Activated CD8-positive, alpha-beta T cell treated with anti-CD3 and anti-CD28 coated beads for 36 hours (primary cell): Measurements from ENCODE around the gene CCDC102B. TPM values are rescaled to one million over a fixed set of nuclear protein-coding genes. Genes with fewer than 3 reads are reported as not detected.

ENCODE experiments used
- ATAC-seq: fragments of 200-7000 bp; cut with Tn5 transposase; one replicate; pipeline ENCODE4 v1.10.0; 2021; ENCODE audit warnings: mild to moderate bottlenecking, moderate library complexity
- CTCF ChIA-PET: fragments of 350-600 bp; sonication (Branson Sonifier 250); formaldehyde crosslinking; loops from one replicate; lab custom pipeline; 2021; ENCODE audit warnings: antibody characterized with exemption; lab: Charles Lee
- POLR2A ChIA-PET: fragments of 350-600 bp; sonication (Branson Sonifier 250); formaldehyde crosslinking; loops from one replicate; lab custom pipeline; 2021; ENCODE audit warnings: antibody characterized with exemption; lab: Charles Lee
- DNase-seq: peaks from one replicate; pipeline ENCODE4 v3.0.0-alpha.2; 2020
- H3K27ac Mint-ChIP-seq: one replicate; pipeline ENCODE4 v1.8.0; 2021; ENCODE audit warnings: mild to moderate bottlenecking, mixed read lengths
- H3K27me3 Mint-ChIP-seq: one replicate; pipeline ENCODE4 v1.8.0; 2021; ENCODE audit warnings: mixed read lengths
- H3K36me3 Mint-ChIP-seq: one replicate; pipeline ENCODE4 v1.8.0; 2021; ENCODE audit warnings: low read depth, mixed read lengths
- H3K4me1 Mint-ChIP-seq: one replicate; pipeline ENCODE4 v1.8.0; 2021; ENCODE audit warnings: low read depth, mixed read lengths
- H3K4me3 Mint-ChIP-seq: one replicate; pipeline ENCODE4 v1.8.0; 2021; ENCODE audit warnings: mild to moderate bottlenecking, moderate library complexity, mixed read lengths
- H3K9me3 Mint-ChIP-seq: one replicate; pipeline ENCODE4 v1.8.0; 2021; ENCODE audit warnings: mixed read lengths
- intact Hi-C: fragments of 100-400 bp; cut with micrococcal nuclease; formaldehyde crosslinking; loops from one replicate; pipeline ENCODE4 v1.10.0; 2022
- total RNA-seq, 2 experiments: library from RNA; stranded (reverse); gene quantifications; one replicate each; pipeline ENCODE4 v1.2.3, GENCODE V29; 2021
- TF ChIP-seq, protein P1 (sequence below): fragments of 200-600 bp; IDR thresholded peaks from one replicate; pipeline ENCODE4 v1.8.0; 2022; ENCODE audit warnings: antibody characterized with exemption, mild to moderate bottlenecking

The CCDC102B gene
- total RNA-seq, 2 experiments from 2014 or later, result 0.95 to 2.1 TPM

DNA sequence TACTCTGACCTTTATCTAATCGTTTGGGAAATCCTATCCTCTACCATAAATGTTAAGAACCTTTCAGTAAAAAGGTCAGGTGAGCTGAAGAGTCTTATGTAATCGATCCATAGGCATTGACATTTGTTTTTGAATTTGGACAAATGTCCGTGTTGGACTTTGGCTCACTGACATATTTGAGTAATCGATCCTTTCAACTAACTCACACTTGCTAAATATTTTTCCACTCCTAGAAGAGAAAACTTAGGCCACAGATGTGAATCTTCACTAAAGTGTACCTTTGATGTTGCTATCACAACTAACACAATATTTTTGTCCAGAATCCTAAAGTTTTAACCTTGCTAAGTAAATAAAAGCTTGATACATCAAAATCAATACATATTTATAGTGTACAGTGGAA, 89.5 kb downstream of the CCDC102B start:
- H3K36me3 Mint-ChIP-seq, result no peaks in the 10 kb centered on the region
- CTCF ChIA-PET, result no interaction called here
- no peaks in the 10 kb centered on the region for H3K27me3 Mint-ChIP-seq
- DNase-seq, result no peak
- H3K4me3 Mint-ChIP-seq, result no peak overlapping the region
- TF ChIP-seq, protein P1, sequence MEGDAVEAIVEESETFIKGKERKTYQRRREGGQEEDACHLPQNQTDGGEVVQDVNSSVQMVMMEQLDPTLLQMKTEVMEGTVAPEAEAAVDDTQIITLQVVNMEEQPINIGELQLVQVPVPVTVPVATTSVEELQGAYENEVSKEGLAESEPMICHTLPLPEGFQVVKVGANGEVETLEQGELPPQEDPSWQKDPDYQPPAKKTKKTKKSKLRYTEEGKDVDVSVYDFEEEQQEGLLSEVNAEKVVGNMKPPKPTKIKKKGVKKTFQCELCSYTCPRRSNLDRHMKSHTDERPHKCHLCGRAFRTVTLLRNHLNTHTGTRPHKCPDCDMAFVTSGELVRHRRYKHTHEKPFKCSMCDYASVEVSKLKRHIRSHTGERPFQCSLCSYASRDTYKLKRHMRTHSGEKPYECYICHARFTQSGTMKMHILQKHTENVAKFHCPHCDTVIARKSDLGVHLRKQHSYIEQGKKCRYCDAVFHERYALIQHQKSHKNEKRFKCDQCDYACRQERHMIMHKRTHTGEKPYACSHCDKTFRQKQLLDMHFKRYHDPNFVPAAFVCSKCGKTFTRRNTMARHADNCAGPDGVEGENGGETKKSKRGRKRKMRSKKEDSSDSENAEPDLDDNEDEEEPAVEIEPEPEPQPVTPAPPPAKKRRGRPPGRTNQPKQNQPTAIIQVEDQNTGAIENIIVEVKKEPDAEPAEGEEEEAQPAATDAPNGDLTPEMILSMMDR, result no peak
- intact Hi-C loops, result no loop called here
- no peak overlapping the region for H3K27ac Mint-ChIP-seq
- H3K4me1 Mint-ChIP-seq, result no peaks in the 10 kb centered on the region
- ATAC-seq, result no peak
- POLR2A ChIA-PET, result no interaction called here
- no peaks in the 10 kb centered on the region for H3K9me3 Mint-ChIP-seq

DNA sequence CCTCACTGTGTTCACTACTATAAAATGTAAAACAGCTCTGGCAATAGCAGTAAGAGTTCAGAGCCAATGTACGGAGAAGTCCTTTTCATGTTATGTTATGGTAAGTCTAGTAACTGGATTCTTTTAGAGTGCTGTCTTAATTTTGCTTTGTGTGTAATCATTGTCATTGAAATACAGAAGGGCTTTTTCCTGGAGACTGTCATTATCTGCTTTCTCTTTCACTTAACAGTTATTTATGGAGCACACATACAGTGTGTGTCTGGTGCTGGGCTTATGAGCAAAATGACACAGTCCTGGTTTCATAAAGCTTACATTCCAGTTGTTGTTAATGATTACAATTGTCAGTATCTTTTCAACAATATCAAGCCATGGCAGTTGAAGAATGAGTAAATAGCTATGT, 95.5 kb downstream of the CCDC102B start:
- H3K36me3 Mint-ChIP-seq, result no peaks in the 10 kb centered on the region
- no peak for DNase-seq
- TF ChIP-seq, protein P1, result no peak
- no peak overlapping the region for H3K4me3 Mint-ChIP-seq
- no peak overlapping the region for H3K27ac Mint-ChIP-seq
- H3K4me1 Mint-ChIP-seq, result no peaks in the 10 kb centered on the region
- CTCF ChIA-PET, result no interaction called here
- ATAC-seq, result no peak
- POLR2A ChIA-PET, result no interaction called here
- no peaks in the 10 kb centered on the region for H3K9me3 Mint-ChIP-seq
- H3K27me3 Mint-ChIP-seq, result no peaks in the 10 kb centered on the region
- intact Hi-C loops, result no loop called here

DNA sequence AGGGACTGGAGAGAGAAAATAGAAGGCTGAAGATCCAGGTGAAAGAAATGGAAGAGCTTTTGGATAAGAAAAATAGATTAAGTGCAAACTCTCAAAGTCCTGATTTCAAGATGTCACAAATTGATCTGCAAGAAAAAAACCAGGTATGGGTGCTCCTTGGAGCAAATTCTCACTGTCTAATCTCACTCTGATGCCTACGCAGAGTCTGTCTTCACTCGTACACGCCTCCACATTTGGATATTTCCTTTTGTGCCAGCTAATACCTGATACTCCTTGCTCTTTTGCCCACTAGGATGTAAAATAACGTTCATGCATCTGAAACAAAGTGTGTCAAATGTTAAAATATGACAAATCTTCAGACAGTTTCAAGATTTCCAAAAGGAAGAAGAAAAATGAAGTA, 99.4 kb downstream of the CCDC102B start:
- Mint-ChIP-seq H3K9me3 (no peaks in the 10 kb centered on the region), H3K27ac (no peak overlapping the region), H3K4me3 (no peak overlapping the region), H3K4me1 (no peaks in the 10 kb centered on the region), H3K27me3 (no peaks in the 10 kb centered on the region), H3K36me3 (no peaks in the 10 kb centered on the region)
- intact Hi-C loops, result no loop called here
- no peak for ATAC-seq
- ChIA-PET POLR2A (no interaction called here), CTCF (no interaction called here)
- DNase-seq, result no peak
- TF ChIP-seq, protein P1, result no peak

DNA sequence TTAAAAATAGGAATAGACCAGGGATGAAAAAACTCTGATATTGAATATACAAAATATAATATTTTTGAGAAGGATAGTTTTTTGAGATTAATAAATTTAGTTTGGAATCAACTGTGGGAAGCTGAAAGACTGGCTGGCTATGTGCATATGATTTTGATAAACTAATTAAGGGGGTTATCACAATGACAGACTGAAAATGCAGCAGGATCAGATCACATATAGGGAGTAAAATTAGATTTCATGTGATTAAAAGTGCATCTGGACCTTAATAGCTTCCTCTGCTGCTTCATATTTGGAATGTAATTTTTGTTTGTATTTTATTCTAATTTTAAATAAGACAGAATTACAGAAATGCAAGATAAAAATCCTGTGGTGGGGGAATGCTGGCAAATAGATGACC, 111.7 kb downstream of the CCDC102B start:
- ChIA-PET CTCF (no interaction called here), POLR2A (no interaction called here)
- TF ChIP-seq, protein P1, result no peak
- Mint-ChIP-seq H3K27me3 (no peaks in the 10 kb centered on the region), H3K4me3 (no peak overlapping the region), H3K4me1 (peaks cover 4% of the 10 kb centered on the region), H3K9me3 (no peaks in the 10 kb centered on the region), H3K36me3 (no peaks in the 10 kb centered on the region), H3K27ac (no peak overlapping the region)
- ATAC-seq (no peak), DNase-seq (no peak)
- intact Hi-C loops, result no loop called here

DNA sequence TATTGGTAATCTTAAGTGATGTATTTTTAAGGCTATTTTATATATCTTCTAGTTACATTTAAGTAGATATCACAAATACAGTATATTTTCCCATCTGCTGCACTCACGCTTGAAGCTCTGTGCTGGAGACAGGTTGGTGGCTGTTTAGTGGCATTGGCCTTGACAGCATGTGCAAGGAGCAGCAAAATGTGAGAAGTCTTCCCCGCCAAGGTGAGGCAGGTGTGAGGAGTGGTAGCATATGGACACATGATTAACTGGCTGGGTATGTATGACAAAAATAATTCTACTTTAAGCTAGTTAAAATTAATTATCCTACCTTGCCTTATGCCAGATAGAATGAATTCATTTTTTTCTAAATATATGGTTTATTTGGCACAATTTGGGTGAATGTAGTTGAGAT, 117.2 kb downstream of the CCDC102B start:
- ChIA-PET POLR2A (no interaction called here), CTCF (no interaction called here)
- DNase-seq (no peak), ATAC-seq (no peak)
- H3K4me1 Mint-ChIP-seq, result peaks cover 9% of the 10 kb centered on the region
- TF ChIP-seq, protein P1, result no peak
- H3K9me3 Mint-ChIP-seq, result no peaks in the 10 kb centered on the region
- H3K27ac Mint-ChIP-seq, result no peak overlapping the region
- no peaks in the 10 kb centered on the region for H3K36me3 Mint-ChIP-seq
- no peaks in the 10 kb centered on the region for H3K27me3 Mint-ChIP-seq
- H3K4me3 Mint-ChIP-seq, result no peak overlapping the region
- intact Hi-C loops, result no loop called here
